NCI-H526 (cell line): ENCODE results near the gene SOHLH1.
"Not testable (repeated sequence)": the region's sequence is repeated elsewhere in the genome, so short reads cannot be mapped to it uniquely, and the experiment has no call there.

Source experiments
- DNase-seq, 2 experiments: peaks; one replicate each; lab custom pipeline; 2025; lab: John Stamatoyannopoulos, UW

Gene SOHLH1

DNA sequence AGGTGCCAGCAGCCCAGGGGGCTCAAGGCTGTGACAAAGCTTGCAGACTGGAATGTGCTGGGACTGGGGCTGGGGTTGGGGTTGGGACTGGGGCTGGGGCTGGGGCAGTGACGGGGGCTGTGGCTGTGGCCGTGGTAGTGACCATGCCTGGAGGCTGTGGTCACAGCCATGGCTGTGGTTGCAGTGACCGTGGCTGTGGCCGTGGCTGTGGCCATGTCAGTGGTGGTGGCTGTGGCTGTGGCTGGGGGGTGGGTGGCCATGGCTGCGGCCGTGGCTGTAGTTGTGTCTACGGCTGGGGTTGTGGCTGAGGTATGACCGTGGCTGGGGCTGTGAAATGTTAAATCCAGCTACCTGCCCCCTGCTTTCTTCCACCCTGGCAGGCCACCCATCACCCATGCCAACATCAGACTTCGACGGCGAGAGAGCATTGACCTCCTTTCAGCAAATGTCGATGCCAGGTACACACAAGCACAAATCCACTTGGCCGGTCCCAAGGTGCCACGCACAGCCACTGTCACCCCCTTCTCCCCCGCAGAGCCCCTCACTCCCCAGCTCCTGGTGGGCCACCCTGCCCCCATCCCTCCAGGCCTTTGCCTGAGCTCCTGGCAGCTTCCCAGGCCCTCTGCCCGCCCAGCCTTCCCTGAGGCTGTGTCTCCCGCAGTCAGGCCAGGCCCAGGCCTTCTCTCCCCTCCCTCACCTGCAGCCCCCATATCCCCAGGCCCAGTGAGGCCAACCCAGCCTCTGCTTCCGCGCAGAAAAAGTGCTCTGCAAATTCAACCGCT, 20.9 kb downstream of the SOHLH1 start:
- DNase-seq, result no peak

GRCh38 chr9:135677641-135678168, 21.6 kb downstream of the SOHLH1 start:
- no peak for DNase-seq

- no peak for DNase-seq
Observed at GRCh38 chr9:135676891-135677290, 22.4 kb downstream of the SOHLH1 start.

DNA sequence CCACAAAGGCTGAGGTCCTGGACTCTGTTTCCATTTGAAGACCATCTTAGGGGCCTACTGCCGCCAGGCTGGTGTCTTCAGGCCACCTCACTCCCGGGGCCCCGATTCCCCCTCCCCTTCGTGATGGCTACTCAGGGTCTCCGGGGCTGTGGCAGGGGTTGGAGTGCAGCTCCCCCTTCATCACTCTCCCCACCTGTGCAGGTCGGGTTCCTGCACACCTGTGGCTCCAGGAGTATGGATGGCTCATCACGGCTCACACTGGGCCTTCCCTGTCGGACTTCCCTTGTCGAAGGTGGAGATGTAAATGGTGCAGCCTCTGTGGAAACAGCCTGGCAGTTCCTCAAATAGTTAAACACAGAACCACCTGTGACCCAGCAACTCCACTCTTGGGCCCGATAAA, 24.3 kb downstream of the SOHLH1 start:
- DNase-seq, result no peak

- DNase-seq, result peak in 1 of 2 experiments; percentile 47
Observed at GRCh38 chr9:135673941-135674340, 25.3 kb downstream of the SOHLH1 start.

GRCh38 chr9:135672786-135673185, 26.5 kb downstream of the SOHLH1 start:
- DNase-seq, result not testable (repeated sequence)

GRCh38 chr9:135671591-135672041, 27.7 kb downstream of the SOHLH1 start:
- no peak for DNase-seq

- DNase-seq, result no peak
Observed at GRCh38 chr9:135670721-135671590, 28.3 kb downstream of the SOHLH1 start.

- no peak for DNase-seq
Observed at GRCh38 chr9:135669616-135670285, 29.5 kb downstream of the SOHLH1 start.

DNA sequence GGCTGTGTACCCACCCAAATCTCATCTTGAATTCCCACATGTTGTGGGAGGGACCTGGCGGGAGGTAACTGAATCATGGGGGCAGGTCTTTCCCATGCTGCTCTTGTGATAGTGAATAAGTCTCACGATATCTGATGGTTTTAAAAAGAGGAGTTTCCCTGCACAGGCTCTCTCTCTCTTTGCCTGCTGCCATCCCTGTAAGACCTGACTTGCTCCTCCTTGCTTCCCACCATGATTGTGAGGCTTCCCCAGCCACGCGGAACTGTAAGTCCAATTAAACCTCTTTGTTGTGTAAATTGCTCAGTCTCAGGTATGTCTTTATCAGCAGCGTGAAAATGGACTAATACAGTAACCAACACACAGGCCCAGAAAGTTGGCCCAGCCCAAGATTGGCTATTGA, 30.3 kb downstream of the SOHLH1 start:
- DNase-seq, result not testable (repeated sequence)

DNA sequence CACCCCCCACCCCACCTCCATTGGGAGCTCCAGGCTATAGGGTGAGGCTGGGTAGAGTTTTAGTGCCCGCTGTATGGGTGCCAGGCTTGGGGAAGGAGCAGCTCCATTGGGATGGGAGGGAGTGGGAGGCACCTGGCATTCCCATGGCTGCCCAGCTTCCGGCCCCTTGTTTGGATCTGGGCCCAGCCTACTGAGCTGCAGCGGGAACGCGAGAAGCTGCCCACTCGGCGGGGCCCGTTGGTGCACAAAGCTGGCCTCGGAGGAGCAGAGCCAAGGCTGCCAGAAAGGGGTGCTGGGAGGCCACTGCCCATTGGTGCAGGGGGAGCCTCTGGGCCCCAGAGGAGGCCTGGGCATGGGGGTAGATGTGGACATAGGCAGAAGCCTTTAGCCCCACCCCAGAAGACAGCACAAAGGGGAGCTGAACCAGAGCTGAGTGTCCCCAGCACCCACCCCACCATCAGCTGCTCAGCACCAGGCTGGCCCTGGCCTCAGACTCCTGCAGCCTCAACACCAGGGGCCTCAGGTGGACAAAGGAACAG, 31.7 kb downstream of the SOHLH1 start:
- DNase-seq, result no peak

DNA sequence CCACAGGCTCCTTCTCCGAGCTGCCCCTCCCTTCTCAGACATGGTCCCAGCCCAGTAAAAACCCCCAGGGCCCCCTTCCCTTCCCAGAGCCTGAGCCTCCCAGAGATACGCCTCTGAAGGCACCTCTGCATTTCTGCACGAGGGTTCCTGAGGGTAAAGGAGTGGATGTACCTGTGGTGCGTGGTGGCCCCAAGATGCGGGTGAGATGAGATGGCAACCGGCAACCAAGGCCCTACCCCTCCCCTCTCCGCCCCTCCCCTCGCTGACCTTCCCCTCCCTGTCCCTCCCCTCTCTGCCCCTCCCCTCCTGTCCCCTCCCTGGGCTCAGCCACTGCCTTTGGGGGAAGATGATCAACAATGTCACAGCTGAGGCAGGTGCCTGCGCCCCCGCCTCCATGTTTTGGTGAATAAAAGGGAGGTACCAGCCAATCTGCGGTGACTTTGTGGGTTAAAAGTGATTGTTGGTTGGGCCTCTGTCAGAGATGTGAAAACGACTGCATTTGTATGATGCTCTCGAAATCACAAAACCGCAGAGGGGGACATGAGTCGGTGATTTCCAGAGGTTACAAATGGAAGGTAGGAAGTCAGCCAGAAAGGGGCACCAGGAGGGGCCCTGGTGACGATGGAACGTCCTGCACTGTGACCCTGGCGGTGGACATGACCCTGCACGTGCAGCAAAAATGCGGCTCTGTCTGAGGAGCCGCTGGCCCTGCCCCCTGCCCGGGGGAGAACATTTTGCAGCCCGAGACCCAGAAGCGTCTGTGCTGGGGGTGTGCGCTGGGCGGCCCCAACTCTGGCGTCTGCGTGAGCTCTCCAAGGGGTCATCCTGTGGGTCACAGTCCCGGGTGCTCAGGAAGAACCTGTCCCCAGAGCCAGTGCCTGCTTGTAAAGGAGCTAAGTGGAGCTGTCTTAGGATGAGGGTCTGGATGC, 32.5 kb downstream of the SOHLH1 start:
- DNase-seq, result no peak

DNA sequence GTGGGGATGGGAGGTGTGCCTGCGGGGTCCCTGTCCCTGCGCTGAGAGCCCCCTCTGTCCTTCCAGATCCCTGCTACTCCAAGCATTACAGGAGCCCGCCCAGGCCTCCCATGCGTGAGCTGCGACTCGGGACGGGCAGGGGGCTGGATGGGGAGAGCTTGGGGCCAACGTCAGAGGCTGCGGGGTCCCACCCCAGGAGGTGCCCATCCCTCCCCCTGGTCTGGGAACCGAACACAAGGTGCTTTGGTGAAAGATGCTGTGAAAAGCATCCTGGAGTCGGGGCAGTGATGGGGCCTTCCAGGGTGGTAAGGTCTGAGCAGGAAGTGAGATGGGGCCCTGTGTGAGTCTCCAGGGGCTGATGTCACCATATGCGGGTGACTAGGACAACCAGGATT, 33.5 kb downstream of the SOHLH1 start:
- no peak for DNase-seq

DNA sequence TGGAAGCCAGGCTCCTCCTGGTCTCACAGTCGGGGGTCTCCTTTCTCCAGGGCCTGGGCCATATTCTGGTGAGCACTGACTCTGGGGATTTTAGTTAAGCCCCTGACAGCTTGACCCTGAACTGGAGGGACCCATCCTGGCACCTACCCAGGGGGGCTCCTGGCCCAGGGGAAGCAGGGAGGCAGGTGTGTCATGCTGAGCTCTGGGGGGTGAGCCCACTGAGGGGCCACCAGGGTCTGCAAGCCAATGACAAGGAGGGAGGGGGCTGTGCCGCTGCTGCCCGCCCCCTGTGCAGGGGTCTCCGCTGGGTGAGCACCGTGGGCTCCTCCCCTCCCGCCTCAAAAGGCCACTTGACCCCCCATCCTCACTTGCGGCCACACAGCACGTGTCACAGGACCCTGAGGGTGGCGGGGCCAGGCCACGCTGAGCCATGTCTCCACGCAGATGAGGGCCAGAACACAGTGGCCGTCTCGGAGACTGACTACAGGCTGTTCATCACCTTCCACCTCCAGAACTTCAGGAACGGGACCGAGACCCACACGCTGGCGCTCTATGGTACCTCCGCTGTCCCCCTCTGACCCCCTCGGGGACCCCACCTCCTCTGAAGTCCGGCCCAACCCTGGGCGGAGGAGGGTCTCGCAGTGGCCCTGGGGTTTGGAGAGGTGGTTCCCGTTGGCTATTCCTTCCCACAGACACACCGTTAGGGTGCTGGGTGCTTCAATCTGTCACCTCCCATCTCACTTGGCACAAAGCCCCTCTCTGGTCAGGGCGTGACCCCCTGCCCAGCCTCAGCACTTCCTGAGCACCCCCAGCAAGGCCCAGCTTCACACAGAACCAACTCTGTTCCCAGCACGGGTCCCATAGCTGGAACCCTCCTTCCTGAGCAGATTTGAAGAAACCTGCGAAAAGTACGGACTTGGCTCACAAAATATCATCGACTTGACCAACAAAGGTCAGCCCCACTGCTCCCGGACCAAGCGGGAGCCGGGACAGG, 34.2 kb downstream of the SOHLH1 start:
- DNase-seq, result no peak

GRCh38 chr9:135664266-135664665, 35.0 kb downstream of the SOHLH1 start:
- DNase-seq, result no peak

- DNase-seq, result no peak
Observed at GRCh38 chr9:135663857-135664256, 35.4 kb downstream of the SOHLH1 start.

DNA sequence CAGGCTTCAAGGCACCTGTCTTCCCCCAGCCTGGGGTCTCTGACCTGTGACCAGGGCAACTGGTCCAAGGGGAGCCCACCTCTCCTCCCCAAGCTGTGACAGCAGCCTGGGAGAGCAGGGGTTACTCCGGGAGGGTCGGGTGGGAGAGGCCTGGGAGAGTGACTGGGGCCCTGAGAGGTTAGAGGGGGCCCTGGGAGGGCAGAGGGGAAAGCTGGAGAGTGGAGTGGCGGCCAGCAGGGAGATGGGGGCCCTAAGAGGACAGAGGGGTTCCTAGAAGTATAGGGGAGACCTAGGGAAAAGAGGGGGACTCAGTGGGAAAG, 35.9 kb downstream of the SOHLH1 start:
- no peak for DNase-seq

GRCh38 chr9:135662758-135663450, 36.4 kb downstream of the SOHLH1 start, which contains the start of gene LCN9:
LCN9 (plus strand) TSS chr9:135663309; CDS start chr9:135663322, 13 bp downstream.
- no peak for DNase-seq
